MM.1S (cell line): ENCODE data around the gene DCLRE1B.

Experiments used
- DNase-seq: peaks from one replicate; pipeline ENCODE4 v3.0.0-alpha.2; 2015
- H2AFZ ChIP-seq: fragments of 300-600 bp; sonication (generic); 2 replicates; pipeline ENCODE4 v1.6.0; 2016; ENCODE audit warnings: antibody characterized with exemption, low read length
- H3F3A ChIP-seq: fragments of 300-600 bp; sonication (generic); 2 replicates; pipeline ENCODE4 v1.6.1; 2016; ENCODE audit warnings: mild to moderate bottlenecking, antibody characterized with exemption, low read length, moderate library complexity, mixed read lengths; ENCODE audit not compliant: insufficient read depth
- H3K27ac ChIP-seq: fragments of 300-600 bp; sonication (generic); 2 replicates; pipeline ENCODE4 v1.5.1; 2016; ENCODE audit warnings: mild to moderate bottlenecking, low read length
- H3K27me3 ChIP-seq: fragments of 300-600 bp; sonication (generic); replicated peaks from 2 replicates; pipeline ENCODE4 v1.6.0; 2016; ENCODE audit warnings: low read length; ENCODE audit not compliant: insufficient read depth
- H3K36me3 ChIP-seq: fragments of 300-600 bp; sonication (generic); replicated peaks from 2 replicates; pipeline ENCODE4 v1.6.1; 2016; ENCODE audit warnings: mild to moderate bottlenecking, low read length, mixed read lengths; ENCODE audit not compliant: insufficient read depth
- H3K4me1 ChIP-seq: fragments of 300-600 bp; sonication (generic); 2 replicates; pipeline ENCODE4 v1.6.1; 2016; ENCODE audit warnings: low read length, mixed read lengths
- H3K4me2 ChIP-seq: fragments of 300-600 bp; sonication (generic); 2 replicates; pipeline ENCODE4 v1.6.0; 2016; ENCODE audit warnings: low read depth, low read length
- H3K4me3 ChIP-seq: fragments of 300-600 bp; sonication (generic); 2 replicates; pipeline ENCODE4 v1.5.1; 2016; ENCODE audit warnings: low read length, mixed read lengths
- H3K79me2 ChIP-seq: fragments of 300-600 bp; sonication (generic); 2 replicates; pipeline ENCODE4 v1.6.1; 2016; ENCODE audit warnings: mixed run types, low read length, mixed read lengths
- H3K9ac ChIP-seq: fragments of 300-600 bp; sonication (generic); 2 replicates; pipeline ENCODE4 v1.6.1; 2016; ENCODE audit warnings: low read length, mixed read lengths
- H3K9me2 ChIP-seq: fragments of 300-600 bp; sonication (generic); replicated peaks from 2 replicates; pipeline ENCODE4 v1.6.1; 2016; ENCODE audit warnings: mild to moderate bottlenecking, low read length, mixed read lengths; ENCODE audit not compliant: insufficient read depth
- H3K9me3 ChIP-seq: fragments of 300-600 bp; sonication (generic); replicated peaks from 2 replicates; pipeline ENCODE4 v1.6.1; 2016; ENCODE audit warnings: mild to moderate bottlenecking, low read length, mixed read lengths; ENCODE audit not compliant: insufficient read depth
- H4K20me1 ChIP-seq: fragments of 300-600 bp; sonication (generic); 2 replicates; pipeline ENCODE4 v1.6.1; 2016; ENCODE audit warnings: mild to moderate bottlenecking, low read length, moderate library complexity, mixed read lengths; ENCODE audit not compliant: insufficient read depth
- CTCF ChIP-seq: fragments of 300-600 bp; sonication (generic); IDR thresholded peaks from 2 replicates; pipeline ENCODE4 v1.5.1; 2016; ENCODE audit warnings: antibody characterized with exemption, low read length, mixed read lengths
- EZH2 ChIP-seq: fragments of 300-600 bp; sonication (generic); optimal IDR thresholded peaks from 2 replicates; pipeline ENCODE3; 2017; ENCODE audit warnings: low read depth, mild to moderate bottlenecking, antibody characterized with exemption, low read length, mixed read lengths
- EZH2phosphoT487 ChIP-seq: fragments of 300-600 bp; sonication (generic); IDR thresholded peaks from 2 replicates; pipeline ENCODE4 v1.6.1; 2018; ENCODE audit warnings: antibody characterized with exemption, low read length

Gene DCLRE1B

DNA sequence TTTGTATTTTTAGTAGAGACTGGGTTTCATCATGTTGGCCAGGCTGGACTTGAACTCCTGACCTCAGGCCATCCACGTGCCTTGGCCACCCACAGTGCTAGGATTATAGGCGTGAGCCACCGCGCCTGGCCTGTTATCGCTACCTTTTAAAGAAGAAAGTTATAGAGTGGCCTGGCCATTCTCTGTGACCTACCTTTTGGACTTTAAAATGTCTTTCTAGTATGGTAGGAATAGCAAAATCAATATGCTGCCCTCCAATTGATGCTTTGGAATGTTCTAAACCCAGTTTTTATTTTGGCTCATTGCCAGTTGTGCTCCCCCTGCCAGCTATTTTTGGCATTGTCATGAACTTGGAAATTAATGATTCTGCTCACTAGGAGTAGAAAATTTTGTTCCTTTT lies 43.9 kb downstream of the DCLRE1B start:
- peaks cover 29% of the 10 kb centered on the region for H3F3A ChIP-seq
- H3K27ac ChIP-seq, result no peak overlapping the region
- no peak overlapping the region for H2AFZ ChIP-seq
- H3K4me3 ChIP-seq, result no peak overlapping the region
- no peaks in the 10 kb centered on the region for H4K20me1 ChIP-seq
- DNase-seq, result no peak
- peaks cover 28% of the 10 kb centered on the region; the same call in 1 of the 2 replicates for H3K4me1 ChIP-seq
- H3K9me3 ChIP-seq, result no peaks in the 10 kb centered on the region
- no peaks in the 10 kb centered on the region for H3K36me3 ChIP-seq
- no peak overlapping the region for H3K4me2 ChIP-seq
- peaks cover 90% of the 10 kb centered on the region for H3K79me2 ChIP-seq
- no peaks in the 10 kb centered on the region for H3K27me3 ChIP-seq
- no peak overlapping the region for H3K9ac ChIP-seq
- no peak for TF ChIP-seq CTCF
- TF ChIP-seq EZH2phosphoT487, result no peak
- no peak for TF ChIP-seq EZH2
- no peaks in the 10 kb centered on the region for H3K9me2 ChIP-seq

GRCh38 chr1:113950908-113951307 lies 45.8 kb downstream of the DCLRE1B start:
- Histone ChIP-seq H3K27me3 (no peaks in the 10 kb centered on the region), H2AFZ (no peak overlapping the region), H3K36me3 (no peaks in the 10 kb centered on the region), H3K79me2 (peaks cover 82% of the 10 kb centered on the region), H3K4me3 (no peak overlapping the region), H3K27ac (no peak overlapping the region), H3F3A (peaks cover 18% of the 10 kb centered on the region), H3K9me2 (no peaks in the 10 kb centered on the region), H3K9ac (no peak overlapping the region), H3K9me3 (no peaks in the 10 kb centered on the region), H3K4me1 (peaks cover 15% of the 10 kb centered on the region; the same call in 1 of the 2 replicates), H4K20me1 (no peaks in the 10 kb centered on the region), H3K4me2 (no peak overlapping the region)
- no peak for DNase-seq
- TF ChIP-seq EZH2, result no peak
- no peak for TF ChIP-seq CTCF
- TF ChIP-seq EZH2phosphoT487, result no peak

- Histone ChIP-seq H3K4me1 (peaks cover 11% of the 10 kb centered on the region; the same call in 1 of the 2 replicates), H3K4me2 (no peak overlapping the region), H3K36me3 (no peaks in the 10 kb centered on the region), H3K79me2 (peaks cover 76% of the 10 kb centered on the region), H3K27me3 (no peaks in the 10 kb centered on the region), H3K27ac (no peak overlapping the region), H3K9ac (no peak overlapping the region), H3K4me3 (no peak overlapping the region), H3K9me2 (no peaks in the 10 kb centered on the region), H4K20me1 (no peaks in the 10 kb centered on the region), H3K9me3 (no peaks in the 10 kb centered on the region), H2AFZ (no peak overlapping the region), H3F3A (peaks cover 11% of the 10 kb centered on the region)
- TF ChIP-seq EZH2phosphoT487, result no peak
- no peak for TF ChIP-seq EZH2
- no peak for TF ChIP-seq CTCF
- DNase-seq, result no peak
These were observed 46.6 kb downstream of the DCLRE1B start for GRCh38 chr1:113951719-113952118.
